ENCODE results near the gene PMEPA1. TPM values are rescaled to one million over a fixed set of nuclear protein-coding genes. Genes with fewer than 3 reads are reported as not detected.

The PMEPA1 gene
- total and polyA plus RNA-seq, 10 of the 15 experiments (the other 5 are each of a cell fraction or from before 2014, with no cell fraction given), result 0.02 to 0.10 (median 0.04) TPM; not detected in 3

DNA sequence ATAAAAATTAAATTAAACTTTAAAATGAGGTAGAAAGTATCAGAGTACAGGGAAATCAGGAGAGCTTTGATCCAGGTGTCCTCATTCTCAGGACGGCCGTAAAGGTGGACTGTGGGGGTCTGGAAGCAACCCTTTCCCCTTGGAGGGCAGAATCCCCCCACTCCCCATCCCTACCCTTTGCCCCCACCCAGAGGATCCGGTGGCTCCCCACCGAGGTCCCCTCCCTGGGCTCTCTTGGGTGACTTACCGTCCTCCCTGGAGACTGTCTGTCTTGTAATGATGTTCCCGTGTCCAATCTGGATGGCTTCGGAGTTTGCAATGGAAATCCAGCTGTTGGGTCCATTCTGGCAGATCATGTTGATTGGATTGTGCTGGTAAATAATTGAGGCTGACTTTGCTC is 96.9 kb downstream of the PMEPA1 start:
- Histone ChIP-seq H3K9me3 (replicated peaks; ENCODE audit: control insufficient read depth, insufficient read depth, low read length) (no peaks in the 10 kb centered on the region), H4K20me1 (ENCODE audit: control insufficient read depth, insufficient read depth) (no peaks in the 10 kb centered on the region), H3K9ac (ENCODE audit: control insufficient read depth, insufficient read depth, low read length) (no peak overlapping the region), H3K4me2 (ENCODE audit: control insufficient read depth, insufficient read depth) (no peak overlapping the region), H3K4me1 (ENCODE audit: control insufficient read depth, insufficient read depth, low read length) (peaks cover 3% of the 10 kb centered on the region), H3K27me3 (replicated peaks in 1 of 2; ENCODE audit: control insufficient read depth in 2 of 2, insufficient read depth in 2 of 2, low read length in 1 of 2) (peaks cover 0 to 2% of the 10 kb centered on the region in 2 experiments; a peak in 1 of 4 replicates), H2AFZ (ENCODE audit: control insufficient read depth, low read depth, low read length) (no peak overlapping the region), H3K27ac (ENCODE audit: control insufficient read depth, insufficient read depth) (no peak overlapping the region), H3K79me2 (ENCODE audit: control insufficient read depth, insufficient read depth, low read length) (no peaks in the 10 kb centered on the region), H3K36me3 (ENCODE audit: control insufficient read depth in 2 of 2, insufficient read depth in 2 of 2, low read length in 1 of 2) (no peaks in the 10 kb centered on the region; a peak in 1 of 4 replicates), H3K4me3 (no peak overlapping the region)
- ChIA-PET RAD21 (ENCODE audit: unreplicated experiment) (no interaction called here), SMC1A (ENCODE audit: uncharacterized antibody, unreplicated experiment) (no interaction called here), POLR2A (no interaction called here), CTCF (no interaction called here)
- TF ChIP-seq BCL11A (IDR thresholded peaks at IDR 0.05; ENCODE audit: low read depth, low read length) (no peak), SMAD1 (IDR thresholded peaks at IDR 0.05; ENCODE audit: low read depth, partially characterized antibody) (no peak), NR2C2 (IDR thresholded peaks at IDR 0.05; ENCODE audit: borderline replicate concordance, control insufficient read depth, insufficient read length, low read depth) (no peak), MEF2B (IDR thresholded peaks at IDR 0.05; ENCODE audit: partially characterized antibody, poor library complexity, severe bottlenecking) (no peak), RBBP5 (conservative IDR thresholded peaks at IDR 0.05) (no peak), ZNF207 (IDR thresholded peaks at IDR 0.05; ENCODE audit: borderline replicate concordance) (no peak)
- TF ChIP-seq, protein P1, sequence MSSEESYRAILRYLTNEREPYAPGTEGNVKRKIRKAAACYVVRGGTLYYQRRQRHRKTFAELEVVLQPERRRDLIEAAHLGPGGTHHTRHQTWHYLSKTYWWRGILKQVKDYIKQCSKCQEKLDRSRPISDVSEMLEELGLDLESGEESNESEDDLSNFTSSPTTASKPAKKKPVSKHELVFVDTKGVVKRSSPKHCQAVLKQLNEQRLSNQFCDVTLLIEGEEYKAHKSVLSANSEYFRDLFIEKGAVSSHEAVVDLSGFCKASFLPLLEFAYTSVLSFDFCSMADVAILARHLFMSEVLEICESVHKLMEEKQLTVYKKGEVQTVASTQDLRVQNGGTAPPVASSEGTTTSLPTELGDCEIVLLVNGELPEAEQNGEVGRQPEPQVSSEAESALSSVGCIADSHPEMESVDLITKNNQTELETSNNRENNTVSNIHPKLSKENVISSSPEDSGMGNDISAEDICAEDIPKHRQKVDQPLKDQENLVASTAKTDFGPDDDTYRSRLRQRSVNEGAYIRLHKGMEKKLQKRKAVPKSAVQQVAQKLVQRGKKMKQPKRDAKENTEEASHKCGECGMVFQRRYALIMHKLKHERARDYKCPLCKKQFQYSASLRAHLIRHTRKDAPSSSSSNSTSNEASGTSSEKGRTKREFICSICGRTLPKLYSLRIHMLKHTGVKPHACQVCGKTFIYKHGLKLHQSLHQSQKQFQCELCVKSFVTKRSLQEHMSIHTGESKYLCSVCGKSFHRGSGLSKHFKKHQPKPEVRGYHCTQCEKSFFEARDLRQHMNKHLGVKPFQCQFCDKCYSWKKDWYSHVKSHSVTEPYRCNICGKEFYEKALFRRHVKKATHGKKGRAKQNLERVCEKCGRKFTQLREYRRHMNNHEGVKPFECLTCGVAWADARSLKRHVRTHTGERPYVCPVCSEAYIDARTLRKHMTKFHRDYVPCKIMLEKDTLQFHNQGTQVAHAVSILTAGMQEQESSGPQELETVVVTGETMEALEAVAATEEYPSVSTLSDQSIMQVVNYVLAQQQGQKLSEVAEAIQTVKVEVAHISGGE (CRISPR knock-in tag; IDR thresholded peaks at IDR 0.05), result no peak
- 83% methylated on average over 4 of the region's 7 CpGs for WGBS (ENCODE audit: insufficient coverage, insufficient replicate concordance, low lambda C conversion rate, missing lambda C conversion rate)
- in situ Hi-C loops (cut with MboI), result loop anchor here (10.0 kb wide), 2 partner anchors 782 to 842 kb away; no protein-coding TSS in a partner anchor
- ATAC-seq, result no peak
- FAIRE-seq, result no peak
- no peak for DNase-seq (ENCODE audit: low read depth, low spot score)
- no TSS peak for BruUV-seq (replicated peaks)
- intact Hi-C loops (cut with micrococcal nuclease; ENCODE audit: unreplicated experiment), result no loop called here
